GM21390 (cell line): ENCODE data around the gene COL13A1.

Experiments
- ATAC-seq: cut with Tn5 transposase; IDR thresholded peaks from one replicate; pipeline ENCODE4 v1.9.1; 2021; ENCODE audit not compliant: unreplicated experiment

COL13A1 gene

GRCh38 chr10:69789164-69789576 is 12.5 kb upstream of the COL13A1 start:
- ATAC-seq, result no peak

GRCh38 chr10:69791812-69792211 is 9.9 kb upstream of the COL13A1 start:
- ATAC-seq, result no peak

GRCh38 chr10:69792341-69792740 is 9.4 kb upstream of the COL13A1 start:
- no peak for ATAC-seq

- no peak for ATAC-seq
These were observed 7.0 kb upstream of the COL13A1 start for GRCh38 chr10:69794673-69795072.

DNA sequence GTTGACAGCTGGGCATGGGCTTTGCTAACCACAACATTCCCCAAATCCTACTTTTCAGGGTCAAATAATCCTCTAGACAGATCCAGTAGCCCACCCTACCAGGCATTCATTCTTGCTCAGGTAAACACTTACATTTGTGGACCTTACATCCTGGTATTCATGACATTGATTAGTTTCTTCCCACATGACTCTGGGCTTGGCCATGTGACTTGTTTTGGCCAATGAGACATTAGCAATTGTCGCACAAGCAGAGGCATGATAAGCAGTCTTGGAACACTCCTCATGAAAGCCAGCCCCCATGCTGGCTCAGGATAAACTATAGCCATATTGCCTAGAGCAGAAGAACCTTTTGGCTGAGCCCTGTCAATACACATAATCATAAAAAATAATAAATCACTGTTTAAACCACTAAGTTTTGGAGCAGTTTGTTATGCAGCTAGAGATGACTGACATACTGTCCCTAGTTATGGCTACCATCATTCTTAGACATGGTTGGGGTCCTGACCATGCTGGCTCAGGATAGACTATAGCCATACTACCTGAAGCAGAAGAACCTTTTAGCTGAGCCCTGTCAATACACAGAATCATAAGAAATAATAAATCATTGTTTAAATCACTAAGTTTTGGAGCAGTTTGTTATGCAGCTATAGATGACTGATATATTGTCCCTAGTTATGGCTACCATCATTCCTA is 6.3 kb upstream of the COL13A1 start:
- ATAC-seq, result no peak

GRCh38 chr10:69797959-69798358 is 3.7 kb upstream of the COL13A1 start:
- ATAC-seq, result no peak

- ATAC-seq, result no peak
These were observed 1.6 kb upstream of the COL13A1 start for GRCh38 chr10:69800109-69800508.

GRCh38 chr10:69800665-69801064 is 1.0 kb upstream of the COL13A1 start:
- no peak for ATAC-seq

DNA sequence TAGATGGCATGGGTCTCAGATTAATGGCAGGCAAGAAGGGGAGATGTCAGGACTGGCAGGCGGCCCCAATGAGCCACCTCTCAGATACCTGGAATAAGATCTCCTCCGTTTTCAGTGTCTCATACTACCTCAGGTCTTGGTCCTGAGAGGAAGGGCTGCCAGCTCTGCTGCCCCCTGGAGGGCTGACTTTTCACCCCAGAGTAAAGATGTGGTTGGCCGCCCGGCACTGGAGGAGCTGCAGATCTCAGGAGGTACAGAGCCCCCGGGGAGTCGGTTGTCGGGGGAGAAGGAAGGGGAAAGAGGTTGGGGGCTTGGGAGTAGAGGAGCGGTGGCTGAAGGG is 642 bp upstream of the COL13A1 start:
- no peak for ATAC-seq

DNA sequence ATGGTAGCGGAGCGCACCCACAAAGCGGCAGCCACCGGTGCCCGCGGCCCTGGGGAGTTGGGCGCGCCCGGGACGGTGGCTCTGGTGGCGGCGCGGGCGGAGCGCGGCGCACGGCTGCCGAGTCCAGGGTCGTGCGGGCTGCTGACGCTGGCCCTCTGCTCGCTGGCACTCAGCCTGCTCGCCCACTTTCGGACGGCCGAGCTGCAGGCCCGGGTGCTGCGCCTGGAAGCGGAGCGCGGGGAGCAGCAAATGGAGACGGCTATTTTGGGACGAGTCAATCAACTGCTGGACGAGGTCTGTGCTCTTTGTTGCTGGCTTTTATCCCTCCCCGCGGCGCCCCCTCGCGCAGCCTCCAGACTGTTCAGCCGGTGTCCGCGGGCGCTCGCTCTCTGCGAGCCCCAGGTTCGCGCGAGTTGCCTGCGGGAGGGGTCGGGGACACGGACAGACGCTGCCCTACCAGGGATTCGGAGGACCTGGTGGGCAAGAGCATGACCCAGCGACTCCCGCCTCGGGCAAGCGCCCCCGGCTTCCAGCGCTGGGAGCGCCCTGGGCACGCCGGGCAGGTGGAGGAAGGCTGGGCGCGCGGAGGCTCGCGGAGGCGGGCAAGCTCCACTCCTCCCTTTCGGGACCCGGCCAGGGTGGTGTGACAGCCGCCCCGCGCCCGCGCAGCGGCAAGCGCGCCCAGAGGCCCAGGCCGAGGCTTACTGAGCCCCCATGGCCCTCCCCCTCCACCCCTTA is 887 bp downstream of the COL13A1 start:
- ATAC-seq, result no peak

- no peak for ATAC-seq
These were observed 2.1 kb downstream of the COL13A1 start for GRCh38 chr10:69803809-69804208.

- ATAC-seq, result no peak
These were observed 3.1 kb downstream of the COL13A1 start for GRCh38 chr10:69804775-69805174.

- no peak for ATAC-seq
These were observed 5.4 kb downstream of the COL13A1 start for GRCh38 chr10:69807122-69807521.

DNA sequence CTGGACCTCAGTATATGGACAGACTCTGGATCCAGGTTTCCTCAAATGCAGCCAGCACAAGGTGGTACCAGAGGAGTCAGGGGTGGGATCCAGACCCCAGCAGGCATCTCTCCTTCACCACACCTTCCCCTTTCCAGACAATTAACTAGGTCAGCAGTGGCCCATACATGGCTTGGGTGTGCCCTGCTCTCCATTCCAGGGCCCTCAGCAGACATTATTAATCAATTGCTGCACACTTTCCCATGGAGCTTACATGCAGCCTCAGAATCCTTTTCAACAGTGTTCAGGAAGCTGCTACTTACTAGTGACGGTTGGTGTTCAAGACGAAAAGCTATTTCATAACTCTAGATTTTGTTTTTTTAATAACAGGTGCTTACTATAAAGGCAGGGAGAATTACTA is 6.0 kb downstream of the COL13A1 start:
- no peak for ATAC-seq

DNA sequence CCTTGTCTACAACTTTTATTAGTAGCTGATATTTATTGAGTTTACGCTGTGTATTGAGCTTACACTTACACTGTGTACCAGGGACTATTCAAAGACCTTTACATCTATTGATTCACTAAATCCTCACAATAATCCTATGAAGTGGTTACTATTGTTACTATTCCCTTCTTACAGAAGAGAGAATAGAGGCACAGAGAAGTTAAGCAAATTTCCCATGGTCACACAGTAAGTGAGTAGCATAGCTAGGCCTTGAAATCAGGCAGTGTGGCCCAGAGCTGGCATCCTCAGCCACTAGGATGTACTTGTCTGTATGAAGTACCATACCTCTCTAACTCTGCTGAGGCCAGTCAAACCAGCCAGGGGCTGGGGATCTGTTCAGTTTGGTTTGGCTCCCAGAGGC is 7.6 kb downstream of the COL13A1 start:
- ATAC-seq, result no peak

DNA sequence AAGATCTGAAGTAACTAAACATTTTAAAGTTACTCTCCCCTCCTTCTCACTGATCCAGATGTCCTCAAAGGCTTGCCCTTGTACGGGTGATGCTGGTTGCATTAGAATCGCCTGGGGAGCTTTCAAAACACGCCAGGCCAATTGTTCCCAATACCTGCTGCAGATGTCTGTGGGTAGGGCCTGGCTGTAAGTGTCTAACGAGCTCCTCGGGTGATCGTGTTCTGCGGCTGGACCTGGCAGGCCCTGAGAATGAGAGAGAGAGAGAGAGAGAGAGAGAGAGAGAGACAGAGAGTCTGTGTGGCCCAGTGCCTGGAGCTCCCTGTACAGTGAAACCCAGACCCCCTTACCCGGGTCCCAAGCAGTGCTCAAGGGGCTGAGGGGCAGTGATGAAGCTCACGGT is 8.4 kb downstream of the COL13A1 start:
- ATAC-seq, result no peak

DNA sequence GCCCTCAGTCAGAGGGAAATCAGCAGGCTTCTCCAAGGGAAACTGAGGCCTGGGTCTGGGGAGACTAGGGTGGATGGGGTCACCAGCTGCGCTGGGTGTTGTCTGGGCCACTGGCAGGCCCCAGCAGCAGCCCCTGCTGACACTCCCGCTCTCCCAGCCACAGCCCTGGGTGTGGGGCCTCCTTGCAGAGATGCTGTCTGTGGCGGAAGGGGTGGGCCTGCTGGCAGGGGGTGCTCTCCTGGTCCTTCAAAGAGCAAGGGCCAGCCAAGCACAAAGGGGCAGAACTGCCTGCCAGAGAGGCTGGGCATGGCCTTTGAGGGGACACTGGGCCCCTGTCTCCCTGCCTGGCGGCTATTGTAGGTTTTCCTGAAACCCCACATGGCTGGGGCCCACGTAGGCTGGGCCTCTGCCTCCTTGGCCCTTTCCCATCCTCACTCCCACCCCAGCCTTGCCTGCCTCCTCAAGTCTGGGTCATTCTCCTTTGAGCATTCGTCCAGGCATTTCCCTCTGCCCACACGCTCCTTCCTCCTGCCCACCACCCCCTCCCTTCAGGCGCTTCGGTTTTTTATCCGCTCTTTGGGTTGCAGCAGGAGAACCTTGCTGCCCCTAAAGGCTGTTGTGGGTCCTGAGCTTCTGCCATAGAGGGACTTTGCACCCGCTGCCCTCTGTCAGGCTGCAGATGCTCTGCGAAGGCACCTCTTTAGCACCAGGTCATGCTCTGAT is 9.1 kb downstream of the COL13A1 start:
- no peak for ATAC-seq

- no peak for ATAC-seq
These were observed 11.9 kb downstream of the COL13A1 start for GRCh38 chr10:69813632-69814031.

DNA sequence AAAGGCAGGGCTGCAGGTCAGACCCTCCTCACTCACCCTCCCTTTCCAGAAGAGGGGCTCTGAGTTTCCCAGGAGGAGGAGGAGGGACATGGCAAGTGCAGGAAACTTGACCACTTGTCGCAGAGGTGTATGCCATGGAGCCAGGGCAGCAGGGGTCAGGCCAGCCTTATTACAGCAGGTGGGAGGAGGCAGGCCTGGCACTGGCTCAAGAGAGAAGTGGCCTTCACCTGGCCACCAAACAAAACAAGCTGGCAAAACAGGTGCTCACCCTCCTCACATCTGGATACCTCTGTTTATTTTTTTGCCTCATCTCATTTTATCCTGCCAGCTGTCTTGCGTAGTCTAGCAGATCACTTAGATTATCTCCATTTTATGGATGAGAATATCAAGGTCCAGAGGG is 12.5 kb downstream of the COL13A1 start:
- ATAC-seq, result no peak

DNA sequence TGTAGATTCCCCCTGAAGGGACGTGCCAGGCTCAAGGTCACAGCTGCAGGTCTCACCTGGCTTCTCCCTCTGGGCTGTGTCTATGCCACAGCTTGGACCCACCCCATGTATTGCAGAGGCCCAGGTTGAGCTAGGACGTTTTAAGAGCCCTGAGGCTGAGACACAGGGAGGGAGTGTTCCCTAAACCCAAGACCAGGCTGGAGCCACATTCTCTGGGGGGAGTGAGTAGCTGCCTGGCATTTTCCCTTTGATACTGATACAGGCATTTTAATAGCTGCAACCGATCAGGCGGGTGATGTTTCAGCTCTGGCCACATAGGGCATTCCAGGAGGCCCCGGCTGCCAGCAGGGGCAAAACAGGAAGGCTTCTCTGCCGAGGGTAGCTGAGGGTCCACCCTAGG is 13.4 kb downstream of the COL13A1 start:
- ATAC-seq, result no peak

GRCh38 chr10:69816521-69816920 is 14.8 kb downstream of the COL13A1 start:
- ATAC-seq, result no peak

GRCh38 chr10:69817078-69817581 is 15.4 kb downstream of the COL13A1 start:
- ATAC-seq, result no peak
